ENCODE results near the gene LYPD1. TPM values are rescaled to one million over a fixed set of nuclear protein-coding genes. Genes with fewer than 3 reads are reported as not detected.

The LYPD1 gene
- total RNA-seq, 1 experiment from 2014 or later: 34.3 TPM

- H3K36me3 Mint-ChIP-seq (ENCODE audit: insufficient read depth, unreplicated experiment): peaks cover 3% of the 10 kb centered on the region
- H3K9me3 Mint-ChIP-seq (ENCODE audit: low read depth, unreplicated experiment): no peaks in the 10 kb centered on the region
- no peaks in the 10 kb centered on the region for H3K4me1 Mint-ChIP-seq (ENCODE audit: low read depth, unreplicated experiment)
- no peaks in the 10 kb centered on the region for H3K27me3 Mint-ChIP-seq (ENCODE audit: unreplicated experiment)
- TF ChIP-seq CTCF (IDR thresholded peaks at IDR 0.05; ENCODE audit: unreplicated experiment): no peak
- H3K27ac Mint-ChIP-seq (ENCODE audit: unreplicated experiment): no peak overlapping the region
- intact Hi-C loops (cut with micrococcal nuclease; ENCODE audit: unreplicated experiment): no loop called here
- no peak for DNase-seq
- BruUV-seq (replicated peaks): no TSS peak
- CTCF ChIA-PET: interaction anchor here (0.6 kb wide), 1 partner anchor 12 kb away, joined by 3 read pairs; no protein-coding TSS in a partner anchor
- H3K4me3 Mint-ChIP-seq (ENCODE audit: low read depth, unreplicated experiment): no peak overlapping the region
Observed at GRCh38 chr2:132611719-132612118, 58.3 kb downstream of the LYPD1 start.

- BruUV-seq (replicated peaks): no TSS peak
- Mint-ChIP-seq H3K36me3 (ENCODE audit: insufficient read depth, unreplicated experiment) (no peaks in the 10 kb centered on the region), H3K27ac (ENCODE audit: unreplicated experiment) (no peak overlapping the region), H3K9me3 (ENCODE audit: low read depth, unreplicated experiment) (no peaks in the 10 kb centered on the region), H3K4me1 (ENCODE audit: low read depth, unreplicated experiment) (no peaks in the 10 kb centered on the region), H3K4me3 (ENCODE audit: low read depth, unreplicated experiment) (no peak overlapping the region), H3K27me3 (ENCODE audit: unreplicated experiment) (no peaks in the 10 kb centered on the region)
- CTCF ChIA-PET: no interaction called here
- DNase-seq: no peak
- no peak for TF ChIP-seq CTCF (IDR thresholded peaks at IDR 0.05; ENCODE audit: unreplicated experiment)
- intact Hi-C loops (cut with micrococcal nuclease; ENCODE audit: unreplicated experiment): no loop called here
Observed at GRCh38 chr2:132609101-132609890, 60.7 kb downstream of the LYPD1 start.

GRCh38 chr2:132608311-132608710 is 61.7 kb downstream of the LYPD1 start:
- Mint-ChIP-seq H3K27ac (ENCODE audit: unreplicated experiment) (no peak overlapping the region), H3K27me3 (ENCODE audit: unreplicated experiment) (no peaks in the 10 kb centered on the region), H3K4me1 (ENCODE audit: low read depth, unreplicated experiment) (no peaks in the 10 kb centered on the region), H3K4me3 (ENCODE audit: low read depth, unreplicated experiment) (no peak overlapping the region), H3K36me3 (ENCODE audit: insufficient read depth, unreplicated experiment) (no peaks in the 10 kb centered on the region), H3K9me3 (ENCODE audit: low read depth, unreplicated experiment) (no peaks in the 10 kb centered on the region)
- intact Hi-C loops (cut with micrococcal nuclease; ENCODE audit: unreplicated experiment): no loop called here
- DNase-seq: no peak
- BruUV-seq (replicated peaks): no TSS peak
- CTCF ChIA-PET: no interaction called here
- no peak for TF ChIP-seq CTCF (IDR thresholded peaks at IDR 0.05; ENCODE audit: unreplicated experiment)

- Mint-ChIP-seq H3K27me3 (ENCODE audit: unreplicated experiment) (no peaks in the 10 kb centered on the region), H3K27ac (ENCODE audit: unreplicated experiment) (no peak overlapping the region), H3K4me1 (ENCODE audit: low read depth, unreplicated experiment) (no peaks in the 10 kb centered on the region), H3K4me3 (ENCODE audit: low read depth, unreplicated experiment) (no peak overlapping the region), H3K36me3 (ENCODE audit: insufficient read depth, unreplicated experiment) (no peaks in the 10 kb centered on the region), H3K9me3 (ENCODE audit: low read depth, unreplicated experiment) (no peaks in the 10 kb centered on the region)
- CTCF ChIA-PET: no interaction called here
- no peak for TF ChIP-seq CTCF (IDR thresholded peaks at IDR 0.05; ENCODE audit: unreplicated experiment)
- DNase-seq: no peak
- intact Hi-C loops (cut with micrococcal nuclease; ENCODE audit: unreplicated experiment): no loop called here
- BruUV-seq (replicated peaks): no TSS peak
Observed at GRCh38 chr2:132607426-132608090, 62.4 kb downstream of the LYPD1 start.

Data from Calu3 (cell line).